ENCODE data around the gene CCDC102B.

- TF ChIP-seq, protein P1, sequence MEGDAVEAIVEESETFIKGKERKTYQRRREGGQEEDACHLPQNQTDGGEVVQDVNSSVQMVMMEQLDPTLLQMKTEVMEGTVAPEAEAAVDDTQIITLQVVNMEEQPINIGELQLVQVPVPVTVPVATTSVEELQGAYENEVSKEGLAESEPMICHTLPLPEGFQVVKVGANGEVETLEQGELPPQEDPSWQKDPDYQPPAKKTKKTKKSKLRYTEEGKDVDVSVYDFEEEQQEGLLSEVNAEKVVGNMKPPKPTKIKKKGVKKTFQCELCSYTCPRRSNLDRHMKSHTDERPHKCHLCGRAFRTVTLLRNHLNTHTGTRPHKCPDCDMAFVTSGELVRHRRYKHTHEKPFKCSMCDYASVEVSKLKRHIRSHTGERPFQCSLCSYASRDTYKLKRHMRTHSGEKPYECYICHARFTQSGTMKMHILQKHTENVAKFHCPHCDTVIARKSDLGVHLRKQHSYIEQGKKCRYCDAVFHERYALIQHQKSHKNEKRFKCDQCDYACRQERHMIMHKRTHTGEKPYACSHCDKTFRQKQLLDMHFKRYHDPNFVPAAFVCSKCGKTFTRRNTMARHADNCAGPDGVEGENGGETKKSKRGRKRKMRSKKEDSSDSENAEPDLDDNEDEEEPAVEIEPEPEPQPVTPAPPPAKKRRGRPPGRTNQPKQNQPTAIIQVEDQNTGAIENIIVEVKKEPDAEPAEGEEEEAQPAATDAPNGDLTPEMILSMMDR (IDR thresholded peaks at IDR 0.05; ENCODE audit: low read depth, low read length, poor library complexity, severe bottlenecking): no peak
- no peak for TF ChIP-seq EZH2phosphoT487 (IDR thresholded peaks at IDR 0.05; ENCODE audit: borderline replicate concordance, low read length)
Observed at GRCh38 chr18:68854786-68855391, 57.0 kb downstream of the CCDC102B start.
